CD4-positive, alpha-beta T cell treated with Interleukin-2 at 100 ng/mL for 4 hours (primary cell): ENCODE data around the gene CFAP157.
"Not testable (repeated sequence)": the region's sequence is repeated elsewhere in the genome, so short reads cannot be mapped to it uniquely, and the experiment has no call there.

Experiments
- DNase-seq: peaks from one replicate; pipeline ENCODE4 v3.0.0-alpha.2; 2020; ENCODE audit warnings: low spot score

The CFAP157 gene

DNA sequence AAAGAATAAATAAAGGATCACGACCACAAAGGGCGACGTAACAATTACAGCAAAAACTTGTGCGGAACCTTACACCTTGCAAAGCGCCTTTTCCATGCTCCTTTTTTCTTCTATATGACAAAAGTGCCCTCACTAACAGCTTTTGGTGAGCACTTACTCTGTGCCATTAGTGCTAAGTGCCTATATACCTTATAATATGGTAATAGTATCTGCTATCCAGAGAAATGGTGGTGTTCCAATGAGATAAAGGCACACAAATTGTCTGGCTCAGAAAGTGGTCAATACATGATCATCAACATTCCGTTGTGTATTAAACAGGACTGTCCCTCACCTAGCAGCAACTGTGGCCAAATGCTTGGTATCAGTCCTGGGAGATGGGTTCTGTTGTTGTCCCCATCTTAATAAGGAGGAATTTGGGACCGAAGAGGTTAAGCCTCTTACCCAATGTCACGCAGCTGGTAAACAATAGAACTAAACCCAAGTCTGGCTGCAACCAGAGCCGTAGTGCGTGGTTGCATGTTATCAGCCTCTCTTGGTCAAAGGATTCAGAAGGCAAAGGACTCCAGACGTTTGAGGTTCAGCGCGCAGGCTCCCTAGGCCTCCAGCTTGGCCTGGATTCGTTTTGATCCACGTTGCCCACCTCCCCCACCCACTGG lies 28.9 kb downstream of the CFAP157 start:
- DNase-seq, result no peak

DNA sequence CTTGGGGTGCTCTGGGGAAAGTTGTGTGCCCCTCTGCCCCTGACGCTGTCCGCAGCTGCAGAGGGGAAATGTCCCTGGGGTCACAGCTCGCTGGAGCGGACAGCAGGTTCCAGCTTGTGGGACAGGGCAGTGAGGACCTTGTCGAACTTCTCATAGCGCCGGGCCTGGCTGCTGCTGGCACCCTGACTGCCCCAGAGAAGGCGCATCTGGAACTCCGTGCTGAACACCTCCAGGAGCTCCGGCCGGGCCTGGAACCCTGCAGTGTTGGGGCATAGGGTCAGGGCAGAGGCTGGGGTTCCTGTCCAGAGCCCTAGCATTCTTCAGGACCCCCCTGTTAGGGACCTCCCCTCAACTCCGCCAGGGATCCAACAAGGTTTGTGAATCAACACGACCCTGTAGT lies 31.9 kb downstream of the CFAP157 start:
- DNase-seq, result no peak

DNA sequence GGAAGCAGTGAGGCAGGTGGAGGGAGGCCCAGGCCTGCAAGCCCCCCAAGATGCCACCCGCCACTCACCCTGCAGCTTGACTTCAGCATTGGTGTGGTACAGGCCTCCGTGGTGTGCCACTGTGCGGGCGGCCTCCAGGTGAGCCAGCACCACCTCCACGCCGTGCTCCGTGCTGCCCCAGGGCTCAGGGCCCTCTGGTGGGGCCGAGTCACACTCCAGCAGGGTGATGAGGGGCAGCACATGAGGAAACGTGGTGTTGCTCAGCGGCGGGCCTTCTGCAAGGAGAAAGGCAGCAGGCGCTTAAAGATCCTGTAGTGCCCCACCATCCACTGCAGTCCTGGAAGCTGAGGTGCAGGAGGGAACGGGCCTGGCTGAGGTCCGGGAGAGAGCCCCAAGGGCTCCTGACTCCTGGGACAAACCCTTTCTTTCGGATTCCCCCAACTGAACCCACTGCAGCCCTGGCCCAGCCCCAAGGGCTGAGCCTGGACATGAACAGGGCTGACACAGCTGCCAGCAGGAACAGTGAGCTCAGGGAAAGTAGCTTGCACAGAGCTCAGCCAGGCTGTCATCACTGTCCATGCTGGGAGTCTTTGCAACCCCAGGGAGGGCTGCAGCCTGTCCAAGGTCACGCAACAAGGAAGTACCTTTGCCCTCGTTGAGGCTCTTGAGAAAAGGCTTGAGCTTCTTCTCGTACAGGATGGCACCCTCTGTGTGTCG lies 33.0 kb downstream of the CFAP157 start:
- no peak for DNase-seq

DNA sequence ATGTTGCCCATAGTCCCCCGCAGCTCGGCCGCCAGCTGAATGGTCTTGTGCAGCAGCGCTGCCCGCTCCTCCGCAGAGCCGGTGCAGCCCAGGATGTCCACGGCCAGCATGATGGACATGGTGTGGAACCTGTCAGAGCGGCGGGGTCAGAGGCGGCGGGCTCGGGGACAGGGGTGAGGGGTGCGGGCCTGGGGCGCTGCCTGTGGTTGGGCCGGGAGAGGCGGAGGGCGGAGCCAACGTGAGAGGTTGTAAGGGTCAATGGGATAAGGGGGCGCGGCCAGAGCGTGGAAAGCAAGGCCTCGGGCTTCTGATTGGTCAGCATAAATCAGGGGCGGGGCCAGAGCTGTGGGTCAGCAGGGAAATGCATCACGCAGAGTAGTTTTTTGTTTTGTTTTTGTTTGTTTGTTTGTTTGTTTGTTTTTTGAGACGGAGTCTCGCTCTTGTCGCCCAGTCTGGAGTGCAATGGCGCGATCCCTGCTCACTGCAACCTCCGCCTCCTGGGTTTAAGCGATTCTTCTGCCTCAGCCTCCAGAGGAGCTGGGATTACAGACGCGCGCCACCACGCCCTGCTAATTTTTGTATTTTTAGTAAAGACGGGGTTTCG lies 35.1 kb downstream of the CFAP157 start:
- no peak for DNase-seq

DNA sequence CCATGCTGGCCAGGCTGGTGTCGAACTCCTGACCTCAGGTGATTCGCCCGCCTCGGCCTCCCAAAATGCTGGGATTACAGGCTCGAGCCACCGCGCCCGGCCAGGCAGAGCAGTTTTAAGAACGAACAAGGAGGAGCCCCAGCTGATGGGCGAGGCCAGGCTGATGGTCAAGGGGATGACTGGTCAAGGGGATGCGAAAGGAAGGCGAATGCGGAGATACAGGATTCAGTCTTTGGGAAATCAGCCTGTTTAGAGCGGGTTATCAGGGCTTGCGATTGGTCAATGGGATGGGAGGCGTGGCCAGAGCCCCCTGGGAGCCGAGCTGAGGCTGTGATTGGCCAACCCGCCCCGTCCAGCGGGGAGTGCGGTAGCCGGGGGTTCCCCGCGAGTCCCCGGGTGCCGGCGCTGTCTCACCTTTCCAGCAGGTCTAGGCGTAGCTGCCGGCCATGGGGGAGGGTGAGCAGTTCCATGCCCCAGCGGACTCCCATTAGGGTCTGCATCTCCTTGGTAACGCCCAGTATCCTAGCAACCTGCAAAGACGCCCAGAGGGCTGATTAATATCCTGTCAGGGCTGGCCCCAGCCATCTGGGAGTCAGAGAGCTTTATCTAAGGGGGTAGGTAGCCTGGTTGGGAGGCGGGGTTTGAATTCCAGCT lies 35.8 kb downstream of the CFAP157 start:
- no peak for DNase-seq

DNA sequence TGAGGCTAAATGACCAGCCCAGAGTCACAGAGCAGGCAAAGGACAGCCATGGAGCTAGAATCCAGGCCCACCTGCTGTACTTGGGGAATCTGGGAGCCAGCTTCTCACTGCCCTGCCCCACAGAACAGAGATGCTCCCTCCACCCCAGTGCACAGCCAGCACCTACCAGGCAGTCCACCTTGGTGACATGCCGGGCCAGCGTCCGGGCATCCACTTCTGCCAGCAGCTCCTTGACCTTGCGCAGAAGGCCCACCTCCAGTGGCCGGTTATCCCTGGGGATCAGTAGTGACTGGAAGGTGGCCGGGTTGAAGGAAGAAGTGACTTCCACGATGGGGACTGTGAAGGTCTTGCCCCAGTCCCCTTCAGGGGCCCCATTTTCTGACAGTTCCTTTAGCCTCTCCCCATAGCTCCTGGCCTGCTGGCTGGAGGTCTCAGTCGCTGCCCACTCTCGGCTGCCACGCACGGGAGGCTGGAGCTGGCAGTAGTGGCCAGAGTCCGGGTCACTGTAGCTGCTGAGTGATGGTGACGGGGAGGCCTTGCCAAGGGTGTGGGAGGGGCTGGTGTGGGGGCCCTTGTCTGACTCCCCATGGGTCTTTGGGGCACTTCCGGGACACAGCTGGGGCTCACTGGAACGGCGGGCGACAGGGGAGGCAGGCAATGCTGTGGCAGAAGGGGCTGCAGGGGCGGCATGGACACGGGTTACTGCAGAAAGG lies 37.8 kb downstream of the CFAP157 start:
- no peak for DNase-seq

DNA sequence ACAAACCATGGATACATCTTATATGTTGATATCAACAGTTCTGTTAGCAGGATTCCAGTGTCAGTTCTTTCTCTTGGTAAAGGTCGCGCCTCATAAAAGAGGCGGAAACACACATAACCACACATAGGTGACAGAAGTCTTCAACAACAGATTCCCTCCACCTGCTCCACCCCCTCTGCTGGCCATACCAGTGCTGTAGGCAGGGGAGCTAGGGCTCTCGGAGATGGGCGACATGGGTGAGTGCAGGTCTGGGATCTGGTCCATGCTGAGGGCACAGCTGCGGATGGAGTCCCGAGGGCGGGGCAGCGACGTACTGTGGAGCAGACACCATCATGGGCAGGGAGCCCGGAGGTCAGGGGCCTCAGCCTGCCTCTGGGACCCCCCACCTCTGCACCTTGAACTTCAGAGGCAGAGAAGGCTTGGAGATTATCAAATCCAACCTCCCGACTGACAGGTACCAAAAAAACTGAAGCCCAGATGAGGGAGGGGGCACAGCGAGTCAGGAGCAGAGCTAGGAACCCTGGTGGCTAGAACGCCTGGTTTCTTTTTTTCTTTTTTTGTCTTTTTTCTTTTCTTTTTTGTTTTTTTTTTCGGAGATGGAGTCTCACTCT lies 40.3 kb downstream of the CFAP157 start:
- peak; percentile 49 for DNase-seq

DNA sequence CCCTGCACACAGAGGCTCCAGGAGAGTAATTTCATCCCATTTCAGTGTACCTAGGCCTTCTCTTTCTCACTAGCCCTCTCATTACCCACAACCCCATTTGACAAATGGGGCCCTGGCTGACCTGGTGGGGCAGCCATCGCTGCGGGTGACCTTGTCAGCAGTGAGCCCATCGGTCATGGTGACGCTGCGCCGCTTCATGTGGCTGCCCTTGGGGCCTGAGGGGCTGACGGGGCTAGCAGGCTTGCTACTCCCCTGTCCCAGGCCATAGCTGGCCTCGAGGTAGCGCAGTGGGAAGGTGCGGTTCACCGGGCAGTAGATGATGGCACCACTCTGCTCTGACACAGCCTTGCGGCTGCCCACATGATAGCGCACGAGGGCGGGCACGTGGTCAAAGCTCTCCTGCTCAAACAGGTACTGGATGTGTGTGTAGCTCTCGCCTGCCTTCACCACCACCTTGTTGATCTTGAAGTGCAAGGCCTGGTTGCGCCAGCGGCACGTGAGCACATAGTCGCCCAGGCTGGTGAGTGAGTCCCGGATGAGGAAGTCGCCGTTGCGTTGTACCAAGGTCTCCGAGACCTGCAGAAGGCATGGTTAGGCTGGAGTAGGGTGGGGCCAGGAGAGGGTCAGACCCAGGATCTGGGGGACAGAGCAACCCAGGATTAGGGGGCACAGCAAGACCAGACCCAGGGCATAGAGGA lies 42.5 kb downstream of the CFAP157 start:
- DNase-seq, result no peak

DNA sequence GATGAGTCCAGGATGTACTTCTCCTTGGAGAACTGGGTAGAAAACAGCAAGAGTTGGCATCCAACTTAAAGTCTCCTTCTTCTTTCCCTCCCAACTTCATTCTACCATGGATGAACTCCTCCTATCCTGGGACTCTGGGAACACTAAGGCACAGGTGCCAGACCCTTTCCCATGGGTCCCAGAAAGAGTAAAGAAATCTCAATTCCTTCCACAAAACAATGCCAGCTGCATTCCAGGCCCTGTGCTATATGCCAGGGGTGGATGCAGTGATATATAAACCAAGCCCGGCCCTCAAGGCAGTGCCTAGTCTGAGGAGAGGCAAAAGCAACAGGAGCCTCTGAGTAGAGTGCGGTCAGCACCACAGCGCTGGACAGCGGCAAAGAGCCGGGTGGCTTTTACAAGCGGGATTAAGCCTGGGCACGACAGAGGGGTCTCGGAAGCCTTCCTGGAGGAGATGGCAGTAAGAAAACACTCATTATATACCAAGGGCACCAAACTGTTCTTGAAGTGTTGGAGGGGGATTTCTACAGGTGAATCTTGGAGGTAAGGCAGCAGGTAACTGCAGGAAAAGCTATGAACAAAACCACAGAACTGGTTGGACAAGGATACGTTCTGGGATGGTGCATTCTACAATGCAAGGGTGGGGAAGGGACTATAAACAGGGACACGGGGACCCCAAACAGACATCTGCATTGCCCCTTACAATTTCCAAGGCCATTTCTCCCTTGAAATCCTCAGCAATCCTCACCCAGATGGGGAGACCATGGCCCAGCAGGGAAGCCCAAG lies 44.7 kb downstream of the CFAP157 start:
- DNase-seq, result no peak

DNA sequence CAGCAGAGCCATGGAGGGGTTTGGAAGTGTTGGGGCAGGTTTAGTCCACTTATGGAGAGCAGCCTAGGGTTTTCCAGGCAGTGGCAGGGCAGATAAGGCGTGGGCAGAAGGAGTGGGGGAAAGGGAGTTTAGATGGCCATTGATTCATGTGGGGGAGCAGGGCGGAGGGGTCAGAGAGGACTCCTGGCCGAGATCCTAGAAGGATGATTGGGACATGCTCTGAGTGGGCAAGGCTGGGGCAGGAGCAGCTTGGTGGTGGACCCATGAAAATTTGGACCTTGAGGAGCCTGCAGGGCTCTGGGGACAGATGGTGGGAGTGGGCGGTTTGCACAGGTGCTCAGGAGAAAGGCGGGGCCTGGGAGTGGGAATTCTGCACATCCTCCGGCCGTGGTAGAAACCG lies 46.4 kb downstream of the CFAP157 start:
- no peak for DNase-seq

DNA sequence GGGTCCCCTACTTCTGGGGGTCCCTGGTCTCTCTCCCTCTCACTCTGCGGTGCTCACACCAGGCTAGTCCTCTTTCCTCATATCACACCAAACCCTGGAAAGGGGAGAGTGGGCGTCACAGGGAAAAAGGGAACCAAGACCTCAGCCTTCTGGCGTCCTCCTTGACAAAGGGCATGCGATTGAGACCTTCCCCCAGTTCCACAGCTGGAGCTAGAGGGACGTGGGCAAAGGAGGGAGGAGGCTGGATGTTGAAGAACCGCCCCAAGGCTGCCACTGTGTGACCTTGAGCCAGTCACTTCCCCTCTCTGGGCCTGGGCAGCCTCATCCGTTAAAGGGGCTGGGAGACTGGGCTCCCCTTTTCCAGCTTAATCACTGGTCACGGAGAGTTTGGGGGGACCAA lies 46.8 kb downstream of the CFAP157 start:
- no peak for DNase-seq

DNA sequence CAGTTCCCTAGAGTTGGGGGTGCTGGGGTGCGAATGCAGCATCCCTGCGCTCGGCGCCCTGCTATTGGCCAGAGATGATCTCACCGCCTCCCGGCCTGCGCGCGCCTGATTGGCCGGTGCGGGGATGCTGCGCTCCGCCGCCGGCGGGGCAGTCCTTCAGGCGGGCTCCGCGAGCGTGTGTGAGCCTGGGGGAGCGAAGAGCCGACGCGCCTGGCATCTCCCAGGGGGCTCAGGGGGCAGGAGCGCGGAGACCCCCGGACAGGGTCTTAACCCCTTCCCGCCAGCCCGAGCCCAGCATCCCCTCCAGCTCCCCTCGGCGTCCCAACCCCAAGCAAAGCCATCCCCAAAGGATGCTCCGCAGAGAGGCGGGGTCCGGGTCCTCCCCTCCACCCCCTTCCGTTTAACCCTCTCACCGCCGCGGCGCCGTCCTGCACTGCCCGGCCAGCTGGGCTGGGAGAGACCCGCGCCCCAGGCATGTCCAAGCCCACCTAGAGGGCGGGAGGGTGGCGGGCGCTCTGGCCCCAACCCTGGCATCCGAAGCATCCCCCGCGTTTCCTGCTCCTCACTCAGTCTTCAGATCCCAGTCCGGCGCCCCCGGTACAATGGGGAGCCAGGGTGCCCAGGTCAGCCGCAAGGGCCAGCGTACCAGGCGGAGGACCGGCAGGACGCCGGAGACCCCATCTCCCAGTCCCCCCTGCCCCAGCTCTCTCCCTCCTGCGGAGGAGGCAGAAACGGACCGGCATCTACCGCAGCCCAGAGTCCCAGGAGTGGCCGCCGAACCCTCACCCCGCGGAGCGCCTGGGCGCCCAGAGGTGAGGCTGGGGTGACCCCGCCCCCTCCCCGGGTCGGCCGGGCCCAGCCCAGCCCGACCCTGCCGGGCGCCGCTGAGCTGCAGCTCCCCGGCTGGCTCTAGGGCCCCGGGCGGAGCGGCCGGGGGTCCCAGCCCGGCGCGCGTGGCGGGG lies 47.6 kb downstream of the CFAP157 start:
- no peak for DNase-seq

DNA sequence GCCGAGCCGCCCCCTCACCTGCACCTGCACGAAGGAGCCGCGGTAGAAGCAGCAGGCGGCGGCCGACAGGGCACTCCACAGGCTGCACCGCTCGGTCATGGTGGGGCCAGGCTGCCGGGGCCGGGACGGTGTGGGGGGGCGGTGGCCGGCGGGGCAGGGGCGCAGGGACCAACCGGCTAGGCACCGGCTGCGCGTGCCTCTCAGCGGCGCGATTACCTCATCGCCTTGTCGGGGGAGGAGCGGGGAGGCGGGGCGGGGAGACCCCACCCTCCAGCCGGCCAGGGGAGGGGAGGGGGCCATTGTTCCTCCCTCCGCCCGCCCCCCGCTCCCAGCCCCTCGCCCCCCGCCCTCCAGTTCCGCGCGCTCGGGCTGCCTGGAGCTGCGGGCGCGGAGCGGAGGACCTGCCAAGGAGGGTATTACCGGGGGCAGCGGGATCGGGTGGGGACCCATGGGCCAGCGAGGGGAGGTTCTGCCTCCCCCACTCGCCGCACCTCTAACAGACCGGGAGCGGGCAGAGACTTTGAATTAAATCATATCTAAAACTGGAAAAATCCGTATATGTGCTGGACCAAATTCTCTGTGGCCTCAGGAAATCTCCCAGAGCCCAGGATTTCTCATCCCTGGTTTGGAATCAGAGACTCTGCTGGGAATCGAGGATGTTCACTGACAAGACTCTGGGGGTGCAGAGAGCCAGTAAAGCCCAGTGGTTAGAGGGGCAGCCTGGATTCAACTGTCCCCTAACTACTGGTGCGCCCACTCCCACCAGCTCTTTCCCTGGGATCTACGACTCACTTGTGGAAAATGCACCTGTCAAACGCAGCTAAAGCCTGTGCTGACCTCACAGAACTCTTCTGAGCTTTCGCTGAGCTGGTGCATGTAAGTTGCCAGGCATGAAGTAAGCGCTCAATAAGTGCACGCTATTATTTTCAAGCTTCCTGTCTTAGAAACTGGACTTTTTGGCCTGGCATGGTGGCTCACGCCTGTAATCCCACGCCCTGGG lies 48.6 kb downstream of the CFAP157 start:
- no peak for DNase-seq

DNA sequence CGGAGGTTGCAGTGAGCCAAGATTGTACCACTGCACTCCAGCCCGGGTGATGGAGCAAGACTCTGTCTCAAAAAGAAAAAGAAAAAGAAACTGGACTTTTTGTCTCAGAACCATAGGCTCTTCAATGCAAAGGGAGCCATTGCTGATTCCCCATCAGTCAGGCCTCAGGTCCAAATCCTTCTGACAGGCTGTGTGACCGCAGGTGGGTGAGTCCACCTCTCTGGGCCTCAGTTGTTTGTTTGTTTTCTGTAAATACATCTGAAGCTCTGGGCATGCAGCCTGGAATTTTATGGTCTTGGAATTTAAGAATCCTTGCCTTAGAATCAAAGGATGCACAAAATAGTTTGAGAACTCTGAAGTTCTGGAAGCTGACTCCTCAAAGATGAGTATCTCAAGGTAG lies 49.4 kb downstream of the CFAP157 start:
- DNase-seq, result no peak

DNA sequence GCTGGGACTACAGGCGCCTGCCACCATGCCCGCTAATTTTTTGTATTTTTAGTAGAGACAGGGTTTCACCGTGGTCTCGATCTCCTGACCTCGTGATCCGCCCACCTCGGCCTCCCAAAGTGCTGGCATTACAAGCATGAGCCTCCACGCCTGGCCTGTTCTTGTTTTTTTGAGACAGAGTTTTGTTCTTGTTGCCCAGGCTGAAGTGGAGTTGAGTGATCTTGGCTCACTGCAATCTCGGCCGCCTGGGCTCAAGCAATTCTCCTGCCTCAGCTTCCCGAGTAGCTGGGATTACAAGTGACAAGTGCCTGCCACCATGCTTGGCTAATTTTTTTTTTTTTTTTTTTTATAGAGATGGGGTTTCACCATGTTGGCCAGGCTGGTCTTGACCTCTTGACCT lies 50.0 kb downstream of the CFAP157 start:
- DNase-seq, result not testable (repeated sequence)

DNA sequence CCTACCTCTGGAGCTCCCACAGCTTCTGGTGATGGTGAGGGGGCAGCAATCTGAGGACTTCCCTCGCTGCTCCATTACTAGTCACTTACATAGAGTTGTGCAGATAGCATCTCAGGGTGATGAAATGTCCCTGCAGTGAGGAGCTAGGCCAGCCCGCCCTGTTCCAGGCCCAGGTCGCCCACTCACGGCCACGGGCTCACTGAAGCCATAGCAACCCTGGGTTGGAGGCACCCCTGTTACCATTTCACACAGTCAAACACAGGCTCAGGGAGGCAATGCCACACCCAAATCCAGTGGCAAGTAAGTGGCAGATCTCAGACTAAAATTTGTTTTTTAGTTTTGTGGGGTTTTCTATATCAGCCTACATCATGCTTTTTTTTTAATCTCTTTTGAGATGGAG lies 52.1 kb downstream of the CFAP157 start:
- no peak for DNase-seq

DNA sequence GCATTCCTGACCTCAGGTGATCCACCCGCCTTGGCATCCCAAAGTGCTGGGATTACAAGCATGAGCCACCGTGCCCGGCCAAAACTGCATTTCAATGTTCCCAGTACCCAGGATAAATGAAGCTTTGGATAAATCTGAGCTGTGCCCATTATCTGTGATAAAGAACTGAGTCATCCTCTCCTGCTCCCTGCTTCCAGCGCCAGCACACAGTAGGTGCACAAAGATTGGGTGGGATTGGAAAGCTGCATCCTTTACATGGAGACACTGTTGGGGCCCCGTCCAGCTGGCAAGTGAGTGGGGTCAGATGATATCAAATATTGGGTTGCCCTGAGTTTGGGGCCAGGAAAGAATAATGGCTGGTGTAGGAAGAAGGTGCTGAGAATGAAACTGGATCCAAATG lies 54.3 kb downstream of the CFAP157 start:
- DNase-seq, result no peak

DNA sequence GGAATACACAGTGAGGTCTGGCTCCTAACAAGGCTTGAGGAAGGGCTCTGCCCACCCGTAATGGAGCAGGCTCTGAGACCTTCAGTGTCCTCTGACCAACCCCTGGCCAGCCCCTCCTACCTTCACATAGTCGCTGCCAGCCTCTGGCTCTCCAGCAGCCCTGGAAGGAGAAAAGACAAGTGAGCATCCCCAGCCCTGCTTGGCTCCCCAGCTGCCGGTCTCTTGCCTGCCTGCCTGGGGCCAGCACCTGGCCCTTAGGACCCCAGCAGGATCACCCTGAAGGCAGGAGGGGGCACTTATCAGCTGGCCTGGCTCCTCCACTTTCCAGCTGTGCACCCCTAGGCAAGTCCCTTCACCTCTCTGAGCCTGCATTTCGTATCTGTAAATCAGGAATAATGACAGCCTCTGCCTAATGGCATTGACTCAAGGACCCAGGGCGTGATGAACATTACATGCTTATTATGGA lies 54.7 kb downstream of the CFAP157 start:
- no peak for DNase-seq
